ENCODE measurements around the gene LYVE1. TPM values are rescaled to one million over a fixed set of nuclear protein-coding genes. Genes with fewer than 3 reads are reported as not detected.

The LYVE1 gene
- total and polyA plus RNA-seq, 4 donors = 22.5 to 70.8 (median 36.9) TPM

DNA sequence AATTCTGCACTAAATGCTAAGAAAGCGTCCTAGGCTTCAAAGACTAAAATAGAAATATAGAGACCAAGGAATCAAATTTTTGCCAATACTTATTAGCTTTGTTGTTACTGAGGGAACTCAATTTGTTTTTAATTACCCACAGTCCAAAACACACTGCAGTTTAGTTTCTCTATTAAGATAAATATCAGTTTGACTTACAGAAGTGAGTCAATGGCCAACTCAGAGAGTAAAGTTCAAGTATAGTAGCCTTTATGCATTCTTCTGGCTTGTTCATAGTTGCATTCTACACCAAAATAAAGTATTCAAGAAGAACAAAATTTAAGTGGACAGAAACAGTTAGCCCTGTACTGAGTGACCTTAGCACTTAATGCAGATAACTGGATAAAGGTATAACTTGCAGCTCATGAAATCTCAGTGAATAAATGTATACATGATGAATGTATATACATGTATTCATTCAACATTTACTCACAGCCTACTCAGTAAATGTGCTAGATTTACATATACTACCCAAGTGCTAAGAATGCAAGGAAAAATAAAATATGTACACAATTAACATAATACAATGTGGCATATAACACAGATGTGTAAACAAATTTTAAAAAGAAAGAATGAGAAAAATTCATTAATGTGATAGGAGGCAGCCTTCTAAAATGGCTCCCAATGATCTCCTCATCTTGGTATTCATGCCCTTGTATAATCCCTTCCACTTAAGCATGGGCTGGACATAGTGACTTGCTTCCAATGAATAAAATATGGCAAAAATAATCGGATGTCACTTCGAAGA, 17.8 kb downstream of the LYVE1 start:
- H3K4me3 ChIP-seq = no peak overlapping the region
- no peak overlapping the region for H3K27ac ChIP-seq (ENCODE audit: low read depth in 1 of 2, low read length in 1 of 2)
- H3K4me1 ChIP-seq (ENCODE audit: control insufficient read depth in 5 of 5, insufficient read depth in 5 of 5, low read length in 5 of 5) = no peaks in the 10 kb centered on the region
- TF ChIP-seq CTCF (IDR thresholded peaks at IDR 0.05; ENCODE audit: control extremely low read depth, extremely low read depth) = no peak
- WGBS, 2 donors = 80 to 99% methylated on average over 3 of the region's 3 CpGs
- no peaks in the 10 kb centered on the region for H3K9me3 ChIP-seq (ENCODE audit: control insufficient read depth in 4 of 4, insufficient read depth in 3 of 4, low read length in 3 of 4)
- no peak overlapping the region for H3K9ac ChIP-seq (ENCODE audit: insufficient read depth in 1 of 2, low read length in 2 of 2)
- H3K36me3 ChIP-seq (ENCODE audit: control insufficient read depth in 4 of 4, insufficient read depth in 4 of 4, low read length in 4 of 4) = no peaks in the 10 kb centered on the region
- DNase-seq (no peak), ATAC-seq (ENCODE audit: insufficient read depth, low FRiP score) (no peak)
- no peaks in the 10 kb centered on the region for H3K27me3 ChIP-seq (ENCODE audit: control insufficient read depth in 3 of 3, insufficient read depth in 3 of 3, low read length in 2 of 3)

DNA sequence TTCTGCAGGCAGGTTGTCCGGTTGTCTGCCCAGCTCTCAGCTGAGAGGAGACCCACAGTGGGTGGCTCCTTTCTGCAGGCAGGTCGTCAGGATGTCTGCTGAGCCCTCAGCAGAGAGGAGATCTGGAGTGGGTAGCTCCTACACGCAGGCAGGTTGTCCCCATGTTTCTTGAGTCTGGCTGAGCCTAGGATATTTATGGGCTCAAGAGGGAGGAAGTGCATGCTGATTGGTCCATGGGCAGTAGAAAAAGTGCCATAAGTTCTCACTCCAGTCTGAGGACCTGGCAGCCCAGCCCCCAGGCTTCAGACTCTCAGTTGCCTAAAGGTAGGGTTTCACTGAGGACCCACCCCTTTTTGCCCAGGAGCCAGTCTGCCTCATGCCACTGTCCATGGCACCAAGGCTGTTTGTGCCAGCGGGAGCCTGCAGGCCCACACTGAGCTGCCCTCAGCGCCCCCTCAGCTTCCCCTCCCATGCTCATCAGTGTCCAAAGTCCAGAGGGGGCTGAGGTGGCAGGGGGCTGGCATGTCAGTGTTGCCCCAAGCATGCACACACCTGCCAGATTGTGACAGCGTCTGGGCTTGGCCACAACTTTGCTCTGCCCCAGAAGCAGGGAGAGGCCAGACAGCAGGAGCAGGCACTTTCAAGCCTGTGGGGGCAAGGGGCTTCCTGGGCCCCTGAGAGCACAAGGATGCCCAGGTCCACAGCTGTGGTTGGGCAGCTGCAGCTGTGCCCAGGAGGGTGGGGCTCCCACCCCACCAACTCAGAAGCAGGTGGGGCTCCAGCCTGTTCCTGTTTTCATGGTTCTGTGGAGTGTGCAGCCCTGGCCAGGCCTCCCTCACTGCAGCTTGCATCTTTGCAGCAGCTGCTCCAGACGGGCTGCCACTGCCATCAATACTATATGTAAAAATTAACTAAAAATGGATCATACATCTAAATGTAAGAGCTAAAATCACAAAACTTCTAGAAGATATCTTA, 23.7 kb downstream of the LYVE1 start:
- DNase-seq = no peak
- 79 to 84% methylated on average over 7 of the region's 7 CpGs for WGBS, 2 donors
- TF ChIP-seq CTCF (IDR thresholded peaks at IDR 0.05; ENCODE audit: control extremely low read depth, extremely low read depth) = no peak

GRCh38 chr11:10543782-10544181, 24.7 kb downstream of the LYVE1 start:
- Histone ChIP-seq H3K4me3 (no peak overlapping the region), H3K36me3 (ENCODE audit: control insufficient read depth in 4 of 4, insufficient read depth in 4 of 4, low read length in 4 of 4) (no peaks in the 10 kb centered on the region), H3K27ac (ENCODE audit: low read depth in 1 of 2, low read length in 1 of 2) (no peak overlapping the region), H3K27me3 (ENCODE audit: control insufficient read depth in 3 of 3, insufficient read depth in 3 of 3, low read length in 2 of 3) (no peaks in the 10 kb centered on the region), H3K9ac (ENCODE audit: insufficient read depth in 1 of 2, low read length in 2 of 2) (no peak overlapping the region), H3K9me3 (ENCODE audit: control insufficient read depth in 4 of 4, insufficient read depth in 3 of 4, low read length in 3 of 4) (no peaks in the 10 kb centered on the region), H3K4me1 (ENCODE audit: control insufficient read depth in 5 of 5, insufficient read depth in 5 of 5, low read length in 5 of 5) (peaks cover 0 to 12% (median 2%) of the 10 kb centered on the region in 5 donors)
- no peak for ATAC-seq (ENCODE audit: insufficient read depth, low FRiP score)
- no peak for DNase-seq
- TF ChIP-seq CTCF (IDR thresholded peaks at IDR 0.05; ENCODE audit: control extremely low read depth, extremely low read depth) = no peak
- 95 to 98% methylated on average over 14 of the region's 14 CpGs for WGBS, 2 donors

More for the DNA sequence above, 23.7 kb downstream of the LYVE1 start:
- Histone ChIP-seq H3K9ac (ENCODE audit: insufficient read depth in 1 of 2, low read length in 2 of 2) (no peak overlapping the region), H3K27ac (ENCODE audit: low read depth in 1 of 2, low read length in 1 of 2) (no peak overlapping the region), H3K4me3 (no peak overlapping the region), H3K4me1 (ENCODE audit: control insufficient read depth in 5 of 5, insufficient read depth in 5 of 5, low read length in 5 of 5) (peaks cover 0 to 10% (median 0%) of the 10 kb centered on the region in 5 donors), H3K36me3 (ENCODE audit: control insufficient read depth in 4 of 4, insufficient read depth in 4 of 4, low read length in 4 of 4) (no peaks in the 10 kb centered on the region), H3K9me3 (ENCODE audit: control insufficient read depth in 4 of 4, insufficient read depth in 3 of 4, low read length in 3 of 4) (no peaks in the 10 kb centered on the region), H3K27me3 (ENCODE audit: control insufficient read depth in 3 of 3, insufficient read depth in 3 of 3, low read length in 2 of 3) (no peaks in the 10 kb centered on the region)
- ATAC-seq (ENCODE audit: insufficient read depth, low FRiP score) = no peak
